Measurements from ENCODE around the gene IQGAP3. TPM values are rescaled to one million over a fixed set of nuclear protein-coding genes. Genes with fewer than 3 reads are reported as not detected.
"Not testable (repeated sequence)": the region's sequence is repeated elsewhere in the genome, so short reads cannot be mapped to it uniquely, and the experiment has no call there.

IQGAP3 gene
- polyA plus RNA-seq, 1 of the 3 experiments (the other 2 are of a cell fraction) = 15.6 TPM

- TF ChIP-seq, protein P1, sequence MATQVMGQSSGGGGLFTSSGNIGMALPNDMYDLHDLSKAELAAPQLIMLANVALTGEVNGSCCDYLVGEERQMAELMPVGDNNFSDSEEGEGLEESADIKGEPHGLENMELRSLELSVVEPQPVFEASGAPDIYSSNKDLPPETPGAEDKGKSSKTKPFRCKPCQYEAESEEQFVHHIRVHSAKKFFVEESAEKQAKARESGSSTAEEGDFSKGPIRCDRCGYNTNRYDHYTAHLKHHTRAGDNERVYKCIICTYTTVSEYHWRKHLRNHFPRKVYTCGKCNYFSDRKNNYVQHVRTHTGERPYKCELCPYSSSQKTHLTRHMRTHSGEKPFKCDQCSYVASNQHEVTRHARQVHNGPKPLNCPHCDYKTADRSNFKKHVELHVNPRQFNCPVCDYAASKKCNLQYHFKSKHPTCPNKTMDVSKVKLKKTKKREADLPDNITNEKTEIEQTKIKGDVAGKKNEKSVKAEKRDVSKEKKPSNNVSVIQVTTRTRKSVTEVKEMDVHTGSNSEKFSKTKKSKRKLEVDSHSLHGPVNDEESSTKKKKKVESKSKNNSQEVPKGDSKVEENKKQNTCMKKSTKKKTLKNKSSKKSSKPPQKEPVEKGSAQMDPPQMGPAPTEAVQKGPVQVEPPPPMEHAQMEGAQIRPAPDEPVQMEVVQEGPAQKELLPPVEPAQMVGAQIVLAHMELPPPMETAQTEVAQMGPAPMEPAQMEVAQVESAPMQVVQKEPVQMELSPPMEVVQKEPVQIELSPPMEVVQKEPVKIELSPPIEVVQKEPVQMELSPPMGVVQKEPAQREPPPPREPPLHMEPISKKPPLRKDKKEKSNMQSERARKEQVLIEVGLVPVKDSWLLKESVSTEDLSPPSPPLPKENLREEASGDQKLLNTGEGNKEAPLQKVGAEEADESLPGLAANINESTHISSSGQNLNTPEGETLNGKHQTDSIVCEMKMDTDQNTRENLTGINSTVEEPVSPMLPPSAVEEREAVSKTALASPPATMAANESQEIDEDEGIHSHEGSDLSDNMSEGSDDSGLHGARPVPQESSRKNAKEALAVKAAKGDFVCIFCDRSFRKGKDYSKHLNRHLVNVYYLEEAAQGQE (IDR thresholded peaks at IDR 0.05; ENCODE audit: low read depth, low read length) = no peak
- TF ChIP-seq JUND (IDR thresholded peaks at IDR 0.05) (no peak), TEAD4 (IDR thresholded peaks at IDR 0.05; ENCODE audit: borderline replicate concordance, insufficient read depth) (no peak), RAD21 (IDR thresholded peaks at IDR 0.05; ENCODE audit: low read length) (no peak), GABPA (IDR thresholded peaks at IDR 0.05; ENCODE audit: low read depth) (no peak), YY1 (IDR thresholded peaks at IDR 0.05; ENCODE audit: low read depth) (no peak), TAF1 (IDR thresholded peaks at IDR 0.05; ENCODE audit: borderline replicate concordance, low read depth, low read length) (no peak)
- TF ChIP-seq, protein P2, sequence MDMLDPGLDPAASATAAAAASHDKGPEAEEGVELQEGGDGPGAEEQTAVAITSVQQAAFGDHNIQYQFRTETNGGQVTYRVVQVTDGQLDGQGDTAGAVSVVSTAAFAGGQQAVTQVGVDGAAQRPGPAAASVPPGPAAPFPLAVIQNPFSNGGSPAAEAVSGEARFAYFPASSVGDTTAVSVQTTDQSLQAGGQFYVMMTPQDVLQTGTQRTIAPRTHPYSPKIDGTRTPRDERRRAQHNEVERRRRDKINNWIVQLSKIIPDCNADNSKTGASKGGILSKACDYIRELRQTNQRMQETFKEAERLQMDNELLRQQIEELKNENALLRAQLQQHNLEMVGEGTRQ (IDR thresholded peaks at IDR 0.05; ENCODE audit: borderline replicate concordance, low read depth, low read length) = no peak
Measured at GRCh38 chr1:156589546-156589945, 17.2 kb upstream of the IQGAP3 start (continued).

GRCh38 chr1:156587927-156588326, 15.6 kb upstream of the IQGAP3 start:
- CTCF ChIA-PET = interaction anchor here (1.0 to 11.1 kb wide), 3 partner anchors 13 to 202 kb away, joined by 3 to 104 read pairs (median 24); partner anchors contain the start of gene GPATCH4
- Histone ChIP-seq H3K79me2 (ENCODE audit: insufficient read depth) (peaks cover 12% of the 10 kb centered on the region; the same call in 1 of the 2 replicates), H3K4me1 (ENCODE audit: control insufficient read depth in 1 of 2, insufficient read depth in 2 of 2, low read depth in 1 of 2, low read length in 1 of 2) (peaks cover 0 to 15% of the 10 kb centered on the region in 2 experiments; a peak in 2 of 4 replicates)
- not testable (repeated sequence) for H3K9me2 ChIP-seq; H3K27me3 ChIP-seq (ENCODE audit: insufficient read depth); H2AFZ ChIP-seq (ENCODE audit: low read depth); H3K9ac ChIP-seq; H3K4me2 ChIP-seq; H3K27ac ChIP-seq (ENCODE audit: low read depth in 2 of 2, low read length in 1 of 2); H3K36me3 ChIP-seq (replicated peaks in 1 of 2; ENCODE audit: control insufficient read depth in 1 of 2, insufficient read depth in 2 of 2, low read length in 1 of 2); DNase-seq; H3F3A ChIP-seq (replicated peaks; ENCODE audit: insufficient read depth); H3K4me3 ChIP-seq (ENCODE audit: low read depth in 2 of 2, low read length in 1 of 2); H3K9me3 ChIP-seq; H4K20me1 ChIP-seq (ENCODE audit: insufficient read depth)
- 82% methylated on average over 8 of the region's 8 CpGs for WGBS (ENCODE audit: low lambda C conversion rate)
- POLR2A ChIA-PET = interaction anchor here (0.6 to 1.2 kb wide), 2 partner anchors 11 to 24 kb away, joined by 3 to 4 read pairs; no protein-coding TSS in a partner anchor

- DNase-seq = no peak
- 88% methylated on average over 3 of the region's 3 CpGs for WGBS (ENCODE audit: low lambda C conversion rate)
- Histone ChIP-seq H3K79me2 (ENCODE audit: insufficient read depth) (peaks cover 3% of the 10 kb centered on the region; the same call in 1 of the 2 replicates), H3K4me3 (ENCODE audit: low read depth in 2 of 2, low read length in 1 of 2) (no peak overlapping the region), H3K36me3 (replicated peaks in 1 of 2; ENCODE audit: control insufficient read depth in 1 of 2, insufficient read depth in 2 of 2, low read length in 1 of 2) (no peaks in the 10 kb centered on the region), H3K4me1 (ENCODE audit: control insufficient read depth in 1 of 2, insufficient read depth in 2 of 2, low read depth in 1 of 2, low read length in 1 of 2) (peaks cover 0 to 6% of the 10 kb centered on the region in 2 experiments; a peak in 2 of 4 replicates), H2AFZ (ENCODE audit: low read depth) (no peak overlapping the region), H3K9ac (no peak overlapping the region), H3K27me3 (ENCODE audit: insufficient read depth) (no peaks in the 10 kb centered on the region), H3F3A (replicated peaks; ENCODE audit: insufficient read depth) (peaks cover 4% of the 10 kb centered on the region), H3K9me2 (no peaks in the 10 kb centered on the region), H3K27ac (ENCODE audit: low read depth in 2 of 2, low read length in 1 of 2) (no peak overlapping the region), H4K20me1 (ENCODE audit: insufficient read depth) (no peaks in the 10 kb centered on the region), H3K9me3 (no peaks in the 10 kb centered on the region), H3K4me2 (no peak overlapping the region)
- CTCF ChIA-PET = interaction anchor here (0.6 to 11.1 kb wide), 12 partner anchors 14 to 850 kb away, joined by 3 to 104 read pairs (median 3); partner anchors contain the start of gene GPATCH4
- POLR2A ChIA-PET = interaction anchor here (1.3 kb wide), 1 partner anchor 29 kb away, joined by 4 read pairs; no protein-coding TSS in a partner anchor
- TF ChIP-seq EZH2phosphoT487 (IDR thresholded peaks at IDR 0.05; ENCODE audit: borderline replicate concordance, low read depth) = no peak
- no peak for TF ChIP-seq FOSL2 (IDR thresholded peaks at IDR 0.05; ENCODE audit: borderline replicate concordance, low read depth)
- no peak for TF ChIP-seq RAD21 (IDR thresholded peaks at IDR 0.05; ENCODE audit: low read length)
- no peak for TF ChIP-seq ELF1 (IDR thresholded peaks at IDR 0.05)
- no peak for TF ChIP-seq TCF12 (IDR thresholded peaks at IDR 0.05)
- no peak for TF ChIP-seq MXI1 (IDR thresholded peaks at IDR 0.05; ENCODE audit: low read depth, low read length)
- TF ChIP-seq, protein P3, sequence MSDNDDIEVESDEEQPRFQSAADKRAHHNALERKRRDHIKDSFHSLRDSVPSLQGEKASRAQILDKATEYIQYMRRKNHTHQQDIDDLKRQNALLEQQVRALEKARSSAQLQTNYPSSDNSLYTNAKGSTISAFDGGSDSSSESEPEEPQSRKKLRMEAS (IDR thresholded peaks at IDR 0.05; ENCODE audit: low read depth) = no peak
- TF ChIP-seq EP300 (IDR thresholded peaks at IDR 0.05; ENCODE audit: borderline replicate concordance in 1 of 2, low read depth in 1 of 2, low read length in 1 of 2) = no peak
- no peak for TF ChIP-seq RXRA (IDR thresholded peaks at IDR 0.05; ENCODE audit: borderline replicate concordance, low read depth)
- no peak for TF ChIP-seq IRF3 (IDR thresholded peaks at IDR 0.05; ENCODE audit: low read depth, low read length)
- no peak for TF ChIP-seq SIN3A (IDR thresholded peaks at IDR 0.05; ENCODE audit: borderline replicate concordance, low read depth, low read length)
Measured at GRCh38 chr1:156586892-156587477, 14.6 kb upstream of the IQGAP3 start.
